ENCODE measurements around the gene OR6C76. TPM values are rescaled to one million over a fixed set of nuclear protein-coding genes. Genes with fewer than 3 reads are reported as not detected.

Gene OR6C76
- total and polyA plus RNA-seq, 2 of the 8 experiments (the other 6 are each of a cell fraction or from before 2014, with no cell fraction given) = not detected

- no peak overlapping the region for H2BK12ac ChIP-seq (ENCODE audit: low read depth, low read length)
- H2BK20ac ChIP-seq (ENCODE audit: low read length) = no peak overlapping the region
- 0 out of 2 replicates have a peak overlapping the region, but pooled peaks have one; percentile 57 for H2AFZ ChIP-seq (ENCODE audit: low read length)
- no peaks in the 10 kb centered on the region for H3K79me2 ChIP-seq (ENCODE audit: control insufficient read depth in 1 of 2, insufficient read depth in 2 of 2, low read length in 2 of 2)
- no peak overlapping the region for H3K18ac ChIP-seq (ENCODE audit: extremely low read depth, low read length)
- H3K27me3 ChIP-seq (replicated peaks in 1 of 4; ENCODE audit: control insufficient read depth in 3 of 4, extremely low read depth in 1 of 4, insufficient read depth in 3 of 4, low read length in 3 of 4) = no peaks in the 10 kb centered on the region
- no peak overlapping the region for H3K56ac ChIP-seq (replicated peaks; ENCODE audit: insufficient read length, low read depth, low read length)
- H3K36me3 ChIP-seq (ENCODE audit: control insufficient read depth in 2 of 4, insufficient read depth in 4 of 4, low read length in 3 of 4) = no peaks in the 10 kb centered on the region
- no peak overlapping the region for H2AK5ac ChIP-seq (ENCODE audit: low read depth, low read length)
- H4K5ac ChIP-seq (ENCODE audit: insufficient read length, low read depth, low read length) = no peak overlapping the region
- H2BK120ac ChIP-seq (replicated peaks; ENCODE audit: low read depth, low read length) = no peak overlapping the region
- no peak overlapping the region for H4K8ac ChIP-seq (ENCODE audit: extremely low read depth, insufficient read depth, low read length)
- no peak overlapping the region for H3K4ac ChIP-seq (replicated peaks; ENCODE audit: insufficient read length, low read depth, low read length)
- H3K14ac ChIP-seq (ENCODE audit: insufficient read length) = no peak overlapping the region
- no peaks in the 10 kb centered on the region for H3K4me1 ChIP-seq (replicated peaks in 1 of 4; ENCODE audit: control insufficient read depth in 3 of 4, insufficient read depth in 4 of 4, low read length in 3 of 4)
- no peaks in the 10 kb centered on the region for H3K23me2 ChIP-seq (ENCODE audit: low read depth, low read length)
- H2BK15ac ChIP-seq (ENCODE audit: low read length) = no peak overlapping the region
- H3K79me1 ChIP-seq (ENCODE audit: low read depth, low read length) = no peaks in the 10 kb centered on the region
- ChIA-PET POLR2A (ENCODE audit: partially characterized antibody) (no interaction called here), CTCF (ENCODE audit: partially characterized antibody) (interaction anchor here (1.1 to 1.3 kb wide), 2 partner anchors 115 to 202 kb away, joined by 3 to 4 read pairs; no protein-coding TSS in a partner anchor)
- no peak overlapping the region for H3K27ac ChIP-seq (ENCODE audit: low read depth, low read length)
- H3K4me3 ChIP-seq (ENCODE audit: extremely low read depth in 1 of 4, insufficient read depth in 2 of 4, low read depth in 3 of 4, low read length in 4 of 4) = no peak overlapping the region
- H3K9ac ChIP-seq (replicated peaks in 1 of 4; ENCODE audit: extremely low read depth in 1 of 4, low read depth in 3 of 4, low read length in 3 of 4) = no peak overlapping the region
- H3K9me3 ChIP-seq (ENCODE audit: insufficient read depth in 2 of 2, low read depth in 1 of 2, low read length in 1 of 2) = no peaks in the 10 kb centered on the region
- no peak overlapping the region for H3K4me2 ChIP-seq (ENCODE audit: insufficient read depth in 1 of 2, low read depth in 2 of 2, low read length in 2 of 2)
- WGBS, 2 experiments (ENCODE audit: extremely low coverage in 1 of 2, insufficient coverage in 1 of 2, insufficient read length in 1 of 2, insufficient replicate concordance in 2 of 2, low coverage in 1 of 2, low lambda C conversion rate in 2 of 2, missing lambda C conversion rate in 1 of 2) = 92% methylated on average over 2 of the region's 2 CpGs; no CpG with 5 or more reads in 1 of the 2 experiments
- FAIRE-seq = no peak
- H2BK5ac ChIP-seq (ENCODE audit: low read depth, low read length) = no peak overlapping the region
- no peak overlapping the region for H3K23ac ChIP-seq (ENCODE audit: insufficient read length)
- H4K91ac ChIP-seq (replicated peaks; ENCODE audit: insufficient read length, low read length) = no peak overlapping the region
- H4K20me1 ChIP-seq (replicated peaks in 1 of 2; ENCODE audit: control insufficient read depth in 1 of 2, insufficient read depth in 2 of 2, low read length in 2 of 2) = no peaks in the 10 kb centered on the region
- no peak for DNase-seq (ENCODE audit: low read depth in 1 of 2, low spot score in 2 of 2)
- TF ChIP-seq PHF8 (conservative IDR thresholded peaks at IDR 0.05; ENCODE audit: low read depth, low read length) (no peak), HDAC2 (IDR thresholded peaks at IDR 0.05; ENCODE audit: borderline replicate concordance in 1 of 2, low read depth in 2 of 2, low read length in 2 of 2) (no peak), POLR2AphosphoS5 (IDR thresholded peaks at IDR 0.05; ENCODE audit: low read depth, low read length) (no peak), RAD21 (IDR thresholded peaks at IDR 0.05 in 1 of 2, conservative IDR thresholded peaks at IDR 0.05 in 1 of 2; ENCODE audit: low read depth in 2 of 2, low read length in 2 of 2) (no peak), SAP30 (IDR thresholded peaks at IDR 0.05; ENCODE audit: insufficient read depth, insufficient replicate concordance, low read length) (no peak), YY1 (IDR thresholded peaks at IDR 0.05; ENCODE audit: low read depth, low read length) (no peak), TAF1 (IDR thresholded peaks at IDR 0.05; ENCODE audit: low read depth, low read length) (no peak), ZNF274 (IDR thresholded peaks at IDR 0.05; ENCODE audit: borderline replicate concordance, extremely low read depth, low read length) (no peak)
- TF ChIP-seq, protein P1, sequence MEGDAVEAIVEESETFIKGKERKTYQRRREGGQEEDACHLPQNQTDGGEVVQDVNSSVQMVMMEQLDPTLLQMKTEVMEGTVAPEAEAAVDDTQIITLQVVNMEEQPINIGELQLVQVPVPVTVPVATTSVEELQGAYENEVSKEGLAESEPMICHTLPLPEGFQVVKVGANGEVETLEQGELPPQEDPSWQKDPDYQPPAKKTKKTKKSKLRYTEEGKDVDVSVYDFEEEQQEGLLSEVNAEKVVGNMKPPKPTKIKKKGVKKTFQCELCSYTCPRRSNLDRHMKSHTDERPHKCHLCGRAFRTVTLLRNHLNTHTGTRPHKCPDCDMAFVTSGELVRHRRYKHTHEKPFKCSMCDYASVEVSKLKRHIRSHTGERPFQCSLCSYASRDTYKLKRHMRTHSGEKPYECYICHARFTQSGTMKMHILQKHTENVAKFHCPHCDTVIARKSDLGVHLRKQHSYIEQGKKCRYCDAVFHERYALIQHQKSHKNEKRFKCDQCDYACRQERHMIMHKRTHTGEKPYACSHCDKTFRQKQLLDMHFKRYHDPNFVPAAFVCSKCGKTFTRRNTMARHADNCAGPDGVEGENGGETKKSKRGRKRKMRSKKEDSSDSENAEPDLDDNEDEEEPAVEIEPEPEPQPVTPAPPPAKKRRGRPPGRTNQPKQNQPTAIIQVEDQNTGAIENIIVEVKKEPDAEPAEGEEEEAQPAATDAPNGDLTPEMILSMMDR (IDR thresholded peaks at IDR 0.05; ENCODE audit: control extremely low read depth in 1 of 3, insufficient read depth in 1 of 3, low read depth in 1 of 3, low read length in 3 of 3) = no peak
Measured at GRCh38 chr12:55420307-55420962, 5.6 kb upstream of the OR6C76 start.

Data from H1 (cell line).